Natural killer cell (primary cell): ENCODE measurements around the gene PALM. TPM values are rescaled to one million over a fixed set of nuclear protein-coding genes. Genes with fewer than 3 reads are reported as not detected.

Source experiments
- ATAC-seq, 3 donors: fragments of 150-1000 bp in 2 of 3; fragments of 200-7000 bp in 1 of 3; cut with Tn5 transposase; 1 replicate in 1 of 3; 2 replicates in 2 of 3; pipeline ENCODE4 v1.10.0; 2021; ENCODE audit warnings: mild to moderate bottlenecking in 2 of 3, moderate library complexity in 2 of 3
- DNase-seq, 2 donors: peaks; one replicate each; pipeline versions ENCODE4 v3.0.0 to v3.0.0-alpha.2; 2013 to 2021; ENCODE audit warnings: mixed read lengths in 1 of 2
- H3K27ac ChIP-seq: one replicate; pipeline ENCODE4 v1.5.1; 2013; ENCODE audit warnings: mild to moderate bottlenecking, low read length
- H3K27me3 ChIP-seq: one replicate; pipeline ENCODE4 v1.6.1; 2013; ENCODE audit warnings: low read length; ENCODE audit not compliant: control insufficient read depth, insufficient read depth
- H3K36me3 ChIP-seq: one replicate; pipeline ENCODE4 v1.6.1; 2013; ENCODE audit warnings: low read length; ENCODE audit not compliant: control insufficient read depth, insufficient read depth
- H3K4me1 ChIP-seq: one replicate; pipeline ENCODE4 v1.6.1; 2013; ENCODE audit warnings: low read length; ENCODE audit not compliant: control insufficient read depth, insufficient read depth
- H3K4me3 ChIP-seq: one replicate; pipeline ENCODE4 v1.5.1; 2013; ENCODE audit warnings: low read length
- H3K9me3 ChIP-seq: one replicate; pipeline ENCODE4 v1.6.1; 2013; ENCODE audit warnings: low read length; ENCODE audit not compliant: control insufficient read depth, insufficient read depth
- H3K27ac Mint-ChIP-seq, 2 donors: one replicate each; pipeline ENCODE4 v1.8.0; 2022; ENCODE audit warnings: mild to moderate bottlenecking in 2 of 2, mixed read lengths in 2 of 2, moderate library complexity in 1 of 2
- H3K27me3 Mint-ChIP-seq, 2 donors: one replicate each; pipeline ENCODE4 v1.8.0; 2022; ENCODE audit warnings: low read depth in 2 of 2, mixed read lengths in 2 of 2
- H3K36me3 Mint-ChIP-seq: one replicate; pipeline ENCODE4 v1.8.0; 2022; ENCODE audit warnings: mixed read lengths
- H3K4me1 Mint-ChIP-seq, 2 donors: one replicate each; pipeline ENCODE4 v1.8.0; 2022; ENCODE audit warnings: mixed read lengths in 2 of 2
- H3K4me3 Mint-ChIP-seq: one replicate; pipeline ENCODE4 v1.8.0; 2022; ENCODE audit warnings: mild to moderate bottlenecking, moderate library complexity, mixed read lengths
- H3K9me3 Mint-ChIP-seq, 2 donors: one replicate each; pipeline ENCODE4 v1.8.0; 2022; ENCODE audit warnings: mixed read lengths in 2 of 2
- CTCF ChIP-seq: fragments of 200-600 bp; IDR thresholded peaks from one replicate; pipeline ENCODE4 v1.8.0; 2022; ENCODE audit warnings: antibody characterized with exemption
- WGBS: methylation state at CpG from one replicate; pipeline ENCODE4 v1.1.7; 2013; ENCODE audit warnings: missing lambda C conversion rate; ENCODE audit not compliant: insufficient coverage; 5-methylcytosine and 5-hydroxymethylcytosine counted together
- intact Hi-C: fragments of 100-400 bp; cut with micrococcal nuclease; formaldehyde crosslinking; loops from one replicate; pipeline ENCODE4 v1.14.2; 2022
- total RNA-seq, 4 donors: library from RNA; stranded (reverse); fragments of 120-200 nt in 1 of 4; gene quantifications; one replicate each; pipeline versions ENCODE4 v1.2.3 to v1.2.4, GENCODE V29; 2013 to 2022

The PALM gene
- total RNA-seq, 3 donors from 2014 or later (not counting 1 experiment from before 2014, with no cell fraction given) = 0.59 to 1.0 TPM; not detected in 1

- Histone ChIP-seq H3K27me3 (no peaks in the 10 kb centered on the region), H3K36me3 (no peaks in the 10 kb centered on the region), H3K4me1 (peaks cover 26% of the 10 kb centered on the region), H3K9me3 (no peaks in the 10 kb centered on the region), H3K4me3 (no peak overlapping the region), H3K27ac (no peak overlapping the region)
- no peak overlapping the region for H3K4me3 Mint-ChIP-seq
- H3K36me3 Mint-ChIP-seq = no peaks in the 10 kb centered on the region
- no peak overlapping the region for H3K27ac Mint-ChIP-seq
- H3K4me1 Mint-ChIP-seq = peaks cover 0 to 26% of the 10 kb centered on the region in 2 donors
- ATAC-seq = no peak
- no peaks in the 10 kb centered on the region for H3K9me3 Mint-ChIP-seq
- no peaks in the 10 kb centered on the region for H3K27me3 Mint-ChIP-seq
- DNase-seq = no peak
- TF ChIP-seq CTCF = no peak
- WGBS = 94% methylated on average over 32 of the region's 32 CpGs
- intact Hi-C loops = no loop called here
Measured at GRCh38 chr19:736125-736524, 27.4 kb downstream of the PALM start.

GRCh38 chr19:737591-738093, 28.9 kb downstream of the PALM start:
- H3K27me3 ChIP-seq = no peaks in the 10 kb centered on the region
- intact Hi-C loops = no loop called here
- peaks cover 19% of the 10 kb centered on the region for H3K4me1 ChIP-seq
- no peaks in the 10 kb centered on the region for H3K36me3 Mint-ChIP-seq
- no peaks in the 10 kb centered on the region for H3K36me3 ChIP-seq
- H3K9me3 ChIP-seq = no peaks in the 10 kb centered on the region
- peak; percentile 41 for TF ChIP-seq CTCF
- H3K9me3 Mint-ChIP-seq = no peaks in the 10 kb centered on the region
- no peaks in the 10 kb centered on the region for H3K27me3 Mint-ChIP-seq
- no peak overlapping the region for H3K27ac Mint-ChIP-seq
- no peak overlapping the region for H3K4me3 ChIP-seq
- DNase-seq (peak; percentile 49 to 77), ATAC-seq (peak; percentile 56 to 74 (median 65))
- H3K4me1 Mint-ChIP-seq = peaks cover 0 to 23% of the 10 kb centered on the region in 2 donors
- H3K4me3 Mint-ChIP-seq = no peak overlapping the region
- no peak overlapping the region for H3K27ac ChIP-seq
- 42% methylated on average over 22 of the region's 22 CpGs for WGBS

- Histone ChIP-seq H3K27ac (no peak overlapping the region), H3K9me3 (no peaks in the 10 kb centered on the region), H3K27me3 (no peaks in the 10 kb centered on the region), H3K4me3 (no peak overlapping the region), H3K4me1 (peaks cover 10% of the 10 kb centered on the region), H3K36me3 (no peaks in the 10 kb centered on the region)
- DNase-seq (no peak), ATAC-seq (no peak)
- Mint-ChIP-seq H3K4me3 (no peak overlapping the region), H3K27ac (no peak overlapping the region), H3K4me1 (peaks cover 0 to 13% of the 10 kb centered on the region in 2 donors), H3K36me3 (no peaks in the 10 kb centered on the region), H3K27me3 (no peaks in the 10 kb centered on the region), H3K9me3 (no peaks in the 10 kb centered on the region)
- no peak for TF ChIP-seq CTCF
- intact Hi-C loops = no loop called here
- WGBS = 91% methylated on average over 23 of the region's 23 CpGs
Measured at GRCh38 chr19:738509-739128, 29.9 kb downstream of the PALM start.
